ENCODE results near the gene LMF1. TPM values are rescaled to one million over a fixed set of nuclear protein-coding genes. Genes with fewer than 3 reads are reported as not detected.
"Not testable (repeated sequence)": the region's sequence is repeated elsewhere in the genome, so short reads cannot be mapped to it uniquely, and the experiment has no call there.

Gene LMF1
- total RNA-seq, 4 donors from 2014 or later, result 23.2 to 97.8 (median 89.1) TPM

DNA sequence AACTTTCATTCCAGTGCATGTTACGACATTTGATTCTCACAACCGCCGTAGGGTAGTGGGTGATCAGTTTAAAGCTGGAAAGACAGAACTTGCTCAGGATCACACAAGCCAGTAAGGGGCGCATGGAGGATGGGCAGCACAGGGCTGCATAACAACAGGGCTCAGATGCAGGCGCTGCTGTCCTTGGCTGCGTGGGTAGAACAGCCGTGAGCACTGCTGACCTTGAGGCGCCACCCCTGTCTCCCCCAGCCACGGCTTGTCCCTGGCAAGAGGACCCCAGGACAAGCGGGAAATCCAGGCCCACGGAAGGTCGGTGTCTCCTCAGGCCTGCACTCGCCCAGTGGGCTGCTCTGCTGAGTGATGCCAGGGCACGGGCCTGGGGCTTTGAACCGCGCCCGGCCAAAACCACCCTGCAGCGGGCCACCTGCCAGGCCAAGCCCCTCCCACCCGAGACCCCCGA is 84.7 kb downstream of the LMF1 start:
- Histone ChIP-seq H3K27ac (no peak overlapping the region), H3K9me3 (no peaks in the 10 kb centered on the region), H3K36me3 (peaks cover 0 to 5% of the 10 kb centered on the region in 2 donors), H3K4me1 (no peaks in the 10 kb centered on the region), H3K4me3 (replicated peaks in 1 of 3) (no peak overlapping the region), H3K27me3 (no peaks in the 10 kb centered on the region)
- TF ChIP-seq, protein P1, sequence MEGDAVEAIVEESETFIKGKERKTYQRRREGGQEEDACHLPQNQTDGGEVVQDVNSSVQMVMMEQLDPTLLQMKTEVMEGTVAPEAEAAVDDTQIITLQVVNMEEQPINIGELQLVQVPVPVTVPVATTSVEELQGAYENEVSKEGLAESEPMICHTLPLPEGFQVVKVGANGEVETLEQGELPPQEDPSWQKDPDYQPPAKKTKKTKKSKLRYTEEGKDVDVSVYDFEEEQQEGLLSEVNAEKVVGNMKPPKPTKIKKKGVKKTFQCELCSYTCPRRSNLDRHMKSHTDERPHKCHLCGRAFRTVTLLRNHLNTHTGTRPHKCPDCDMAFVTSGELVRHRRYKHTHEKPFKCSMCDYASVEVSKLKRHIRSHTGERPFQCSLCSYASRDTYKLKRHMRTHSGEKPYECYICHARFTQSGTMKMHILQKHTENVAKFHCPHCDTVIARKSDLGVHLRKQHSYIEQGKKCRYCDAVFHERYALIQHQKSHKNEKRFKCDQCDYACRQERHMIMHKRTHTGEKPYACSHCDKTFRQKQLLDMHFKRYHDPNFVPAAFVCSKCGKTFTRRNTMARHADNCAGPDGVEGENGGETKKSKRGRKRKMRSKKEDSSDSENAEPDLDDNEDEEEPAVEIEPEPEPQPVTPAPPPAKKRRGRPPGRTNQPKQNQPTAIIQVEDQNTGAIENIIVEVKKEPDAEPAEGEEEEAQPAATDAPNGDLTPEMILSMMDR (IDR thresholded peaks at IDR 0.05), result no peak
- no peak for TF ChIP-seq POLR2A (IDR thresholded peaks at IDR 0.05)
- WGBS, 2 donors, result 68 to 79% methylated on average over 5 to 7 of the region's 20 CpGs
- intact Hi-C loops (cut with DNase I), result no loop called here
- no peak for DNase-seq

DNA sequence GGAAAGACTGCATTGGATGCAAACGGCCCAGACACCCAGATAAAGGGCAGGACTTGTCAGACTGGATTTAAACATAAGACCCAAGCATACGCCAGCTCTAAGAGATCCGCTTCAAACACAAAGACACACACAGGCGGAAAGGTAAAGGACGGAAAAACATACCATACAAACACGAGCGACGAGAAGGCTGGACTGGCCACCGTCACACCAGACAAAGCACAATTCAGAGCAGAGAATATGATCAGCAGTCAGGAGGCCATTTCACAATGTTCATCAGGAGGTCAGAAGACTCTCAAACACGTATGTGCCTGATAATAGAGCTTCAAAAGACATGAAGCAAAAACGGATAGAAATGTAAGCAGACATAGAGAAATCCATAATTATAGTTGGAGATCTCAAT is 85.4 kb downstream of the LMF1 start:
- WGBS, 2 donors, result 87 to 90% methylated on average over 11 of the region's 11 CpGs
- intact Hi-C loops (cut with DNase I), result no loop called here
- H3K36me3 ChIP-seq, result peaks cover 0 to 5% of the 10 kb centered on the region in 2 donors

DNA sequence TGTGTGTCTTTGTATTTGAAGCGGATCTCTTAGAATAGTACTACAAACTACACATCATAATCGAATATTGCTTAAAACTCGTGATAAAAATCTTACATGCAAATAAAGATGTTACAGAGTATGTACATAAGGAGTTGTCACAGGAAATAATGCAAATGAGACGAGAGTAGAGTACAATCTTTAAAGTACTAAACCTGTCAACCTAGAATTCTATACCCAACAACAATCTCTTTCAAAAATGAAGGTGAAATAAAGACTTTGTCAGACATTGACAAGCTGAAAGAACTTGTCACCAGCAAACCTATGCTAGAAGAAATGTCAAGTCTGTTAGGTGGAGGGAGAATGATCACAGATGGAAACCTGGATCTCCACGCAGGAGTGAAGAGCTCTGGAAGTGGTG is 86.6 kb downstream of the LMF1 start:
- no peaks in the 10 kb centered on the region for H3K27me3 ChIP-seq
- H3K4me1 ChIP-seq, result no peaks in the 10 kb centered on the region
- H3K36me3 ChIP-seq, result peaks cover 0 to 5% of the 10 kb centered on the region in 2 donors
- H3K27ac ChIP-seq, result no peak overlapping the region
- no peak overlapping the region for H3K4me3 ChIP-seq (replicated peaks in 1 of 3)
- TF ChIP-seq POLR2A (IDR thresholded peaks at IDR 0.05), result no peak
- TF ChIP-seq, protein P1 (IDR thresholded peaks at IDR 0.05), result no peak
- intact Hi-C loops (cut with DNase I), result no loop called here
- H3K9me3 ChIP-seq, result no peaks in the 10 kb centered on the region
- WGBS, 2 donors, result 95 to 97% methylated on average over 5 of the region's 5 CpGs
- DNase-seq, result no peak

More for the DNA sequence above, 85.4 kb downstream of the LMF1 start:
- H3K27me3 ChIP-seq, result no peaks in the 10 kb centered on the region
- TF ChIP-seq, protein P1 (IDR thresholded peaks at IDR 0.05), result no peak
- no peak for TF ChIP-seq POLR2A (IDR thresholded peaks at IDR 0.05)
- H3K27ac ChIP-seq, result no peak overlapping the region
- H3K4me3 ChIP-seq (replicated peaks in 1 of 3), result no peak overlapping the region
- H3K4me1 ChIP-seq, result no peaks in the 10 kb centered on the region
- DNase-seq, result no peak
- no peaks in the 10 kb centered on the region for H3K9me3 ChIP-seq

DNA sequence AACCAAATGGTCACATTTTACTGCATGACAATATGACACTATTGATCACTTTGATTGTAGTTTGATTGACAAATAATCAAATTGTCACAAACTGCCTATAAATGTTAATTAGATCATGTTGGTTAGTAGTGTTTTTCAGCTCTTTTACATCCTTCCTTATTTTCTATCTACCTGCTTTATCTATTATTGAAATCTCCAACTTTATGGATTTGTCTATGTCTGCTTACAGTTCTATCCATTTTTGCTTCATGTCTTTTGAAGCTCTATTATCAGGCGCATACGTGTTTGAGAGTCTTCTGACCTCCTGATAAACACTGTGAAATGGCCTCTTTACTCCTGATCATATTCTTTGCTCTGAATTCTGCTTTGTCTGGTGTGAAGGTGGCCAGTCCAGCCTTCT is 87.0 kb downstream of the LMF1 start:
- H3K27me3 ChIP-seq, result no peaks in the 10 kb centered on the region
- H3K4me3 ChIP-seq (replicated peaks in 1 of 3), result no peak overlapping the region
- intact Hi-C loops (cut with DNase I), result no loop called here
- WGBS, 2 donors, result 97 to 100% methylated on average over 2 of the region's 2 CpGs
- DNase-seq, result no peak
- H3K9me3 ChIP-seq, result no peaks in the 10 kb centered on the region
- TF ChIP-seq, protein P1 (IDR thresholded peaks at IDR 0.05), result no peak
- no peak for TF ChIP-seq POLR2A (IDR thresholded peaks at IDR 0.05)
- no peaks in the 10 kb centered on the region for H3K4me1 ChIP-seq
- H3K27ac ChIP-seq, result no peak overlapping the region
- H3K36me3 ChIP-seq, result peaks cover 0 to 5% of the 10 kb centered on the region in 2 donors

DNA sequence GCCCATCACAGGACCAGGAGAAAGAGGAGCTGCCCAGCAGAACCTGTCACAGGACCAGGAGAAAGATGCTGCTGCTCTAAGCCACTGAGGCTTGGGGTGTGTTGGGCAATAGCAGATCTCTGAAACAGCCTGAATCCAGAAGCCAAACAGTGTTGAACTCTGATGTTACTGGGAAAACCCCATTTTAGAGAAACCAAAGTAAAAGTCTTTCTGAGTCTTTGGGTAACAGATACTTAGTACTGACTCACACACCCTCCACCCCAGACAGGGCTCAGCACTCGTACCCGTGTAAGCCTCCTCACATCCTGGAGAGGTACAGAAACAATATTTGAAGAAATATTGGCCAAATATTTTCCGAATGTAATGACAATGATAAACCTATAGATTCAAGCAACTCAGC is 87.4 kb downstream of the LMF1 start:
- Histone ChIP-seq H3K27ac (no peak overlapping the region), H3K36me3 (peaks cover 0 to 5% of the 10 kb centered on the region in 2 donors), H3K4me1 (no peaks in the 10 kb centered on the region), H3K27me3 (no peaks in the 10 kb centered on the region), H3K4me3 (replicated peaks in 1 of 3) (no peak overlapping the region), H3K9me3 (no peaks in the 10 kb centered on the region)
- TF ChIP-seq, protein P1 (IDR thresholded peaks at IDR 0.05), result no peak
- DNase-seq, result no peak
- intact Hi-C loops (cut with DNase I), result no loop called here
- 94 to 97% methylated on average over 3 of the region's 3 CpGs for WGBS, 2 donors

DNA sequence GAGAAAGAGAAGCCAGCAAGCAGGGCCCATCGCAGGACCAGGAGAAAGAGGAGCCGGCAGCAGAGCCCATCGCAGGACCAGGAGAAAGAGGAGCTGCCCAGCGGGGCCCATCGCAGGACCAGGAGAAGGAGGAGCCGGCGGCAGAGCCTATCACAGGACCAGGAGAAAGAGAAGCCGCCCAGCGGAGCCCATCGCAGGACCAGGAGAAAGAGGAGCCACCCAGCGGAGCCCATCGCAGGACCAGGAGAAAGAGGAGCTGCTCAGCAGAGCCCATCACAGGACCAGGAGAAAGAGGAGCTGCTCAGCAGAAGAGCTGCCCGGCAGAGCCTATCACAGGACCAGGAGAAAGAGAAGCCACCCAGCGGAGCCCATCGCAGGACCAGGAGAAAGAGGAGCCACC is 88.1 kb downstream of the LMF1 start:
- intact Hi-C loops (cut with DNase I); H3K27me3 ChIP-seq; H3K4me3 ChIP-seq (replicated peaks in 1 of 3); H3K27ac ChIP-seq; DNase-seq; H3K9me3 ChIP-seq; H3K4me1 ChIP-seq; H3K36me3 ChIP-seq: not testable (repeated sequence)
- WGBS, 2 donors, result 93% methylated on average over 15 of the region's 15 CpGs
